NOMO-1 (cell line): ENCODE data around the gene CTNNA3.
A peak's percentile ranks its signal among the peaks of the same experiment; 100 is the strongest.

Source experiments
- DNase-seq, 2 experiments: peaks; one replicate each; lab custom pipeline; 2025; ENCODE audit not compliant: unreplicated experiment in 2 of 2; lab: John Stamatoyannopoulos, UW

The CTNNA3 gene

DNA sequence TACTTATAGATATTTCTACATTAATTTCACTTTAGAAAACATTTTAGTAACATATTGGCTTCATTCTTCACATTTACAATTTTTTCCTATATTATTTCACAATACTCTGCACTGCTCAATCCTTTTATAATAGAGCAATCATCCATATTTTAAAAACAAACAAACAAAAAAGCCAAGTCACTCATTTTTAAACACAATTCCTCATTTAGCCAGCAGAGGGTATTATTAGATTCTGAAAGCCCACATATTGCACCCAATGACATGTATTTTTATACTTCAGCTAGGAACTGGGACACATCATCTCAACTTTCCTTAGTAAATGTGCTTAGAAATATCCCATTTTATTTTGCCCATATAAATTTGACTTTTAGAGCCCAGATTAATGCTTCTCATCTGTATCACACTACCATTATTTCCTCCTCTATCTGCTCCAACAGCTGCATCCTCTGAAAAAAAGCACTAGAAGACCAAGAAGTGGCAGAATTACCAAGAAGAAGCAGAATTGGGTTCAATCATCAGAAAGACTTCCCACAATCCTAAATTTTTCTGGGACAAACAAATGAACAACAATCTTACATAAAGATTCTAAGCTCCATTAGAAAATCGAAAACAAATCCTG, 29.5 kb downstream of the CTNNA3 start:
- peak; percentile 5 to 32 for DNase-seq

DNA sequence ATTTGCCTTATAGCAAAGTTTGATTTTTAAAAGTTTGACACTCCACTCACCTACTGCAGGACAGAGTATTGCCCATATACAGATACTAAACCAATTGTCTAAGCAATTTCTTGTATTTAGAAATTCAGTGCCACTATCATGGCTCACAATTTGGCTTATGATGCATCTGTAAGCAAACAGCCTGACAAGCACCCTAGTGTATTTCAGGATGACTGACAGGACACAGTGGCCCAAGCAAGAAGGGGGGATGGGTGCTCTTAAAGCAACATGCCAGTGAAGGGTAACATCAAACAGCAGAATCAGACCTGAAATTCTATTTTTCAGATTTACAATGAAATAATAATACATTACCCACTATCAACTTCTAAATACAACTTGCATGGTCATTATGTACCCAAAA, 30.5 kb downstream of the CTNNA3 start:
- no peak for DNase-seq

DNA sequence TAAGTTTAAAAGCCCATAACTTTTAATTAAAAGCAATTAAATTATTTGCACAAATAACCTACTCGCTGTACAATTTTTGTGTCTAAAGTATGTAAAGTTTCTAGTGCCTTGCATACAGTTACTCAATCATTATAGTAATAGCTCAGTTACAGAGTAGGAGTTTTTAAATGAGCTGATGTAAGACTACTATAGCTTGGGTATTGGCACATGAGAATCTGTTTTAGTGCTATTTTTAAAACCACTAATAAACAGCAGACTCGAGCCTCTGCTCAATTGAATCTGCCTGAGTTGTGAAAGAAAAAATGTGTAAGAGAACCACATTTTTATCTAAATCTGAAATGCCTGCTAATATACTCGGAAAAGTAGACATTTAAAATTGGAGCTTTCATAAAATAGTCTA, 31.1 kb downstream of the CTNNA3 start:
- peak in 1 of 2 experiments; percentile 49 for DNase-seq

DNA sequence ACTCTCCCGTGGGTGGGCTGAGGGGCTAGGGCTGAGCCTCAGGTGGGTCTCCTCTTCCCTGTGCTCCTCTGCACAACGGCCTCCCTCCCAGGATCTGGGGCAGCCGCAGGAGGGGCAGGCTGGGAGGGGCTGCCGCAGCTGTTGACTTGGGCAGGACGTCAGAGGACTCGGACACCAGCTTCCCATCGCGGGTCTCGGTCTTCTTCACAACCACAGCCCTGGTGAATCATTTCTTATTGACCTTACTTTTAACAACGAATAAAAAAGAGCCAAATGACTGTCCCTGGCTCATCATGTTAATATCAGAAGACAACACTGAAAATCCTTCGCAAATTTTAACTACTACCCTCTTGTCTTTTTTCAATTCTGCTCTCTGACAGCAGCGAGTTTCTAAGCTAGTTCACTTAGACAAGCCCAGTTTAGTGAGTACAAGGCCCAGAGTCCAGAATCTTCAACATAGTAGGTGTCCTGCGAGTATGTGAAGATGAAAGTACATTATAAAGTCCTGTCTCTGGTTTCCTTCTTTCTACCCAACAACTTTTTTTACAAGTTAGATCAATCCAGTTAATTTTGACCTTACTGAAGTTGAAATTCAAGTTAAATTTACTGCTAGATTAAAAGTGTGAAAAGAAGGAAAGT, 32.4 kb downstream of the CTNNA3 start:
- no peak for DNase-seq

DNA sequence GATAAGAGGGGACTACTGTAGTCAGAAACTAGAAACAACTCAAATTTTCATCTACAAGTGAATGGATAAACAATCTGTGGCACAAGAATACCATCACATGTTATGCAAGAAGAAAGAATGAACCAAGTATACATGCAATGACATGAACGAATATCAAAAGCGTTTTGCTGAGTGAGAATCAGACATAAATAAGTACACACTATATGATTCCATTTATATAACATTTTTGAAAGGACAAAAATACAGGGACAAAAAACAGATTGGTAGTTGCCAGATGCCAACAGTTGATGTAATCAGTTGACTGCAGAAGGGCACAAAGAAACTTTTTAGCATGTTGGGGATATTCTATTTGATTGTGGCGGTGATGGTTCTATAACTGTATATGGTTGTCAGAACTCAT, 33.6 kb downstream of the CTNNA3 start:
- DNase-seq, result no peak

DNA sequence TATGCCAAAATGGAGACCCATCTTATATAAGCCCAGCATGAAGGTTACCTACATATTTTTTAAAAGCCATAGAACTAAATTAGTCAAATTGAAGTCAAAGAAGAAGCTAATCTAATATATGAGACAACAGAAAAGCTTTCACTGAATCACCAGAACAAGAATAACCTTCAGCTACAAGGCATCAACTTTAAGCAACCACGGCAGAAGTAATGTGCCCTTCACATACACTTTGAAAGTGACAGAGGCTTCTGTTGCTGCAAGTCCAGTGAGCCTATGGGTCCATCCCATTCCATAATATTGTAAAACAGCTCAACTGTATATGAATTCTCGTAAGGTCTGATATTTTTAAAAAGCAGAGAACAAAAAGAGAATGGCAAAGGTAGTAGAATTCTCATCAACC, 36.5 kb downstream of the CTNNA3 start:
- DNase-seq, result no peak

DNA sequence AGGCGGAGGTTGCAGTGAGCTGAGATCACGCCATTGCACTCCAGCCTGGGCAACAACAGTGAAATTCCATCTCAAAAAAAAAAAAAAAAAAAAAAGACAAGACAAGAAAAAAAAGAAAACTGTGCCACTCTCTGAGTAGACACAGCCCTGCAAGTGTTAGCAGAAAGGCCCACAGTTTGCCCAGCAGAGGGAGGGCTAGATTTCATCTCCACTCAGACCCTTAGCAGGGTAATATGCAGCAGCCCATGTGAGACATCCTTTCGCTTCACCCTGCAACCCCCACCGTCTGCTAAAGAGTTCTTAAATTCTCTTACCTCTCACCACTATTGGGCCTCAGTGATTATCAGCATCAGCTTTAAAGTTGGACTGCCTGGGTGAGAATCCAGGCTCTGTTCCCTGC, 38.2 kb downstream of the CTNNA3 start:
- DNase-seq, result no peak

- DNase-seq, result no peak
Observed at GRCh38 chr10:67650558-67650957, 45.4 kb downstream of the CTNNA3 start.

- no peak for DNase-seq
Observed at GRCh38 chr10:67648613-67649229, 47.3 kb downstream of the CTNNA3 start.

GRCh38 chr10:67630904-67631303, 65.1 kb downstream of the CTNNA3 start:
- no peak for DNase-seq

DNA sequence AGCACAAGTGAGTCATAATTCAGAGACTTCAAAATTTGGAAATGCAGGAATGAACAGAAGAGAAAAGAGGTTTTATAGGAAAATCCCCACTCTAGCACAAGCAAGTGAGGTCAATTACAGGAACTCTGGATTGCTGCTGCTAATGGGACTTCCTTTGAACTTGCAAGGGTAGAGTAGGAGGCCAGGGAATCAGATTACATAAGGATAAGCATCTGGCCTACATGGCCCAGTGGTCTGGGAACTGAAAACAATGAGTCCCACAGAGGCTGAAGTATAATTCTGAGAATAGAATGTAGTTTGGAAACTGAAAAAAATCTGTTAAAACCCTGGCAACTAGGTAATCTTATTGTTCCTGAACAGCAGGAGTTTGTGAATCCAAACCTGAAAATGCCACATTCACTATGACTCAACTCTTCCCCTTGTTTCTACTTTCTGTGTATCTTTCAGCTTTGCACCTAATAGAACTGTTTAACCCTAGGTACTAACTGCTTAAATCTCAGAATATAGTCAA, 66.5 kb downstream of the CTNNA3 start:
- no peak for DNase-seq

DNA sequence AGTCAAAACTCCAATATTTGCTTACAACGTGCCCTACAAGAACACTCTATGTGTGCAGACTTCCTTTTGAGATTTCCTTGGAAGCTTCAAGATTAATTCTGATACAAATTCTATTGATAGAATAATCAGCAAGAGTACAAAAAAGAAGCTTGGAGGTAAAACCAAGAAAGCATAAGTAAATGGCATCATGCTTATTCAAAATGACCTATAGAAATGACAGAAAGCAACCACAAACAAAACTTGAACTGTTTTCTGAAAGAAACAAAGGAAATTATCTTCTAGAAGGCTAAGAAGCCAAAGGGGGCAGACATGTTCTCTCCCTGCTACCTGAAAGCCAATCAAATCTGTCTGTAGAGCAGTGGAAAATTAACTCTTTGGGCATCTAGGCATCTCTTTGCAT, 73.0 kb downstream of the CTNNA3 start:
- no peak for DNase-seq

DNA sequence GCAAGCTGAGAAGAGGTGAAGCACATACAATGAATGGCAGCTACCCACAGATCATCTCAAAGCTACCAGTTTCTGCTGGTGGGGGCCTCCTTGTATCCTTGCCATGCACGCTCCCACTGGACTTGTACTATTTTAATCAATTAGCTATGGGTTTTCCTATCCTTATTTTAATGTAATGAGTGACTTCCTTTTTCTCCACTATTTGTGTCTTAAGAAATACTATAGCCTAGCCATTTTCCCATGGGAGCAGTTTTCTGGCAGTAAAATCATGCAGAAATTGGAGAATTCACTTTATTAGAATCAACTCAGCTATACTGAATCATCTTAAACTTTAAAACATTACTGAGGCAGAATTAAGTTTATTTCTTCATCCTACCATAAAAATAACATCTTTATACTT, 73.5 kb downstream of the CTNNA3 start:
- DNase-seq, result no peak

- DNase-seq, result no peak
Observed at GRCh38 chr10:67621834-67622233, 74.2 kb downstream of the CTNNA3 start.

DNA sequence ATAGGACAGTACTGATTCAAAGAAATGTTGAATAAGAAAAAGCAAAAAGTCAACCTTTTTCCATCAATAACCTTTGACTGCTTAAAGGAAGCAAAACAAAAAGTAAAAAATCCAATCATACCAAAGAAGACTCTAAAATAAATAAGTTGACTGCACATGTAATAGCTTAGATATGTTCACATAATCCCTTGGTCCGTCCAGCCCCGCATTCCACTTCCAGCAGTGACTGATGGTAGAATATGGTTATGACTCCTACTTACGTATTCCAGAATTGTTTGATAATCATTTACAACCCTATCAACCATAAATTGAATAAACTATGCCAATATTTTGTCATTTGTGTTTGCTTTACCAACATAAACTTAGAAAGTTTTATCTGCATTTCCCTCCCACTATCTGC, 77.9 kb downstream of the CTNNA3 start:
- no peak for DNase-seq

GRCh38 chr10:67612577-67613537, 83.1 kb downstream of the CTNNA3 start:
- no peak for DNase-seq

DNA sequence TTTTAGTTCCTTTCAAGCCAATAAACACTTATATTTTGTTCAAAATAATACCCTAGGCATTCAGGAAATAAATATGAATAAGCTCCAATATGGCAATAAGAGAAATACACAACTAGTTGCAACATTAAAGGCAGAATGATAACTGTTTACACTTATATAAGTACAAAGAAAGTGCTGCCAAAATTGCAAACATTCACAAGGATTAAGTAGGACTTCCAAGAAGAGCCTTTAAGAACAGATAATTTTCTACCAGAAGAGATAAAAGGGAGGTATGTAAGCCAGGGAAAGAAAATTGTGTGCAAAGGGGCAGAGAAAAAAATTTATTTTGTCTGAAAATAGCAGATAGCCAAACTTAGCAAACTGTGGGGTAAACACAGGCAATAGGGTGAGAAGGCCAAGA, 83.8 kb downstream of the CTNNA3 start:
- no peak for DNase-seq

GRCh38 chr10:67609996-67610793, 85.8 kb downstream of the CTNNA3 start:
- DNase-seq, result no peak

DNA sequence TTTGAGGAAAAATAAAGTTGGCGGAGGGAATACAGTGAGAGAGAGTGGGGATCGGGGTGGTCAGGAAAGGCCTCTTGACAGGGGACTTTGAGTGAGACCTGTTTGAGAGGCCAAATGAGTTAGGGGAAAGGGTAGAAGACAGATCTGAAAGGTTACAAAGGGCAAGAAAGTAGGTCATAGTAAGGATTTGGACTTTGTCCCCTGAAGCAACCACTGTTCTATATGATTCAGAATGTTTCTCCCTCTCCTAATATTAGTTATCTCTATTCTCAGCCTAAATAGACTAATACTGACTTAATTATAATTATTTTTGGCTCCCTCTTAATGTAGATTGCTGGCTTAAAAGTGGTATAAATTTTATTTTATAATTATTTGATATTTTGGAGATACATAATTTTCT, 88.0 kb downstream of the CTNNA3 start:
- DNase-seq, result no peak

DNA sequence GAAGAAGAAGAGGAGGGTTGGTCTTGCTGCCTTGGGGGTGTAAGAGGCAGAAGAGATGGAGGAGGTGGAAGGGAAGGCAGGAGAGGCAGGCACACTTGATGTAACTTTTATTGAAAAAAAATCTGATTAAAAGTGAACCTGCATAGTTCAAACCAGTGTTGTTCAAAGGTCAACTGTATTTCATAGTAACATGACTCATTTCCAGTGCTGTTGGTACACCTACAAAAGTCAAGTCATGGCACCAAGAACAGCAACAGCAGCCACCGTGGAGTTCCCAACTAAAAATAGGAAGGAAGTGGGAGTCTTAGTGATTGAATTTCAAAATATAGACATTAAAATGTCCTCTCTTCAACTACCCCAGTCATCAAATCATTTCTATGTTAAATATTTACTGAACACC, 88.5 kb downstream of the CTNNA3 start:
- peak in 1 of 2 experiments; percentile 5 for DNase-seq
